Stimulated activated CD8-positive, alpha-beta memory T cell treated with anti-CD3 and anti-CD28 coated beads, Interleukin-12 subunit alpha, Interleukin-12 subunit beta, amount 100 ng/mL, for 1 hour (primary cell): Measurements from ENCODE around the gene PHACTR3.

ENCODE experiments used
- DNase-seq: peaks from one replicate; pipeline ENCODE4 v3.0.0-alpha.2; 2020; ENCODE audit warnings: low read depth

PHACTR3 gene

GRCh38 chr20:59648466-59649070 lies 44.2 kb downstream of the PHACTR3 start:
- DNase-seq, result no peak

- no peak for DNase-seq
Measured at GRCh38 chr20:59650418-59650817, 46.1 kb downstream of the PHACTR3 start.

- DNase-seq, result no peak
Measured at GRCh38 chr20:59652381-59652780, 48.0 kb downstream of the PHACTR3 start.

GRCh38 chr20:59656417-59656816 lies 52.1 kb downstream of the PHACTR3 start:
- no peak for DNase-seq

- no peak for DNase-seq
Measured at GRCh38 chr20:59657459-59658046, 53.2 kb downstream of the PHACTR3 start.

- no peak for DNase-seq
Measured at GRCh38 chr20:59660471-59660870, 56.1 kb downstream of the PHACTR3 start.

- DNase-seq, result no peak
Measured at GRCh38 chr20:59661153-59661552, 56.8 kb downstream of the PHACTR3 start.

- no peak for DNase-seq
Measured at GRCh38 chr20:59661621-59662020, 57.3 kb downstream of the PHACTR3 start.

- DNase-seq, result no peak
Measured at GRCh38 chr20:59662161-59662560, 57.8 kb downstream of the PHACTR3 start.

GRCh38 chr20:59662856-59663512 lies 58.6 kb downstream of the PHACTR3 start:
- no peak for DNase-seq

- DNase-seq, result no peak
Measured at GRCh38 chr20:59663513-59664060, 59.2 kb downstream of the PHACTR3 start.

- DNase-seq, result no peak
Measured at GRCh38 chr20:59664421-59664941, 60.1 kb downstream of the PHACTR3 start.

- no peak for DNase-seq
Measured at GRCh38 chr20:59665656-59666555, 61.6 kb downstream of the PHACTR3 start.

- no peak for DNase-seq
Measured at GRCh38 chr20:59666586-59666985, 62.2 kb downstream of the PHACTR3 start.

- DNase-seq, result no peak
Measured at GRCh38 chr20:59667131-59667530, 62.8 kb downstream of the PHACTR3 start.

GRCh38 chr20:59667981-59668515 lies 63.7 kb downstream of the PHACTR3 start:
- no peak for DNase-seq

- DNase-seq, result no peak
Measured at GRCh38 chr20:59668926-59669850, 64.8 kb downstream of the PHACTR3 start.

GRCh38 chr20:59670786-59671492 lies 66.6 kb downstream of the PHACTR3 start:
- DNase-seq, result no peak

- DNase-seq, result no peak
Measured at GRCh38 chr20:59671661-59672471, 67.5 kb downstream of the PHACTR3 start.
